HepG2 (cell line): ENCODE results near the gene TTC21B.

ENCODE experiments used
- CBFB ChIP-seq: sonication (generic); formaldehyde crosslinking; IDR thresholded peaks from 2 replicates; pipeline ENCODE4 v1.4.0; 2020; ENCODE audit warnings: missing genetic modification reagents
- CTCF ChIP-seq: sonication (generic); formaldehyde crosslinking; IDR thresholded peaks from 2 replicates; pipeline ENCODE4 v1.5.0; 2020; ENCODE audit warnings: mild to moderate bottlenecking, missing genetic modification reagents, moderate library complexity
- EZH2 ChIP-seq: conservative IDR thresholded peaks from 2 replicates; pipeline ENCODE4 v1.6.1; 2012; ENCODE audit warnings: mild to moderate bottlenecking, low read depth, low read length, moderate library complexity
- MAF1 ChIP-seq: sonication (generic); formaldehyde crosslinking; IDR thresholded peaks from 2 replicates; pipeline ENCODE4 v1.5.0; 2020; ENCODE audit warnings: missing genetic modification reagents, borderline replicate concordance
- MIER2 ChIP-seq: IDR thresholded peaks from 2 replicates; pipeline ENCODE4 v1.6.1; 2016; ENCODE audit warnings: missing biosample characterization, missing genetic modification reagents
- POLR2AphosphoS5 ChIP-seq: IDR thresholded peaks from 2 replicates; pipeline ENCODE4 v1.6.1; 2012; ENCODE audit warnings: low read depth, low read length
- UBTF ChIP-seq: sonication (generic); formaldehyde crosslinking; IDR thresholded peaks from 2 replicates; pipeline ENCODE4 v1.4.0; 2020; ENCODE audit warnings: mild to moderate bottlenecking, missing genetic modification reagents
- ZNF207 ChIP-seq: fragments of 450-650 bp; IDR thresholded peaks from 2 replicates; pipeline ENCODE4 v1.6.1; 2016; ENCODE audit warnings: antibody characterized with exemption, borderline replicate concordance
- ZNF556 ChIP-seq: sonication (generic); formaldehyde crosslinking; IDR thresholded peaks from 2 replicates; pipeline ENCODE4 v1.4.0; 2020; ENCODE audit warnings: mild to moderate bottlenecking, missing genetic modification reagents, borderline replicate concordance
- ZNF569 ChIP-seq: sonication (generic); formaldehyde crosslinking; IDR thresholded peaks from 2 replicates; pipeline ENCODE4 v1.5.0; 2020; ENCODE audit warnings: mild to moderate bottlenecking, missing genetic modification reagents, moderate library complexity, borderline replicate concordance

- no peak for TF ChIP-seq ZNF569
- no peak for TF ChIP-seq MAF1 (CRISPR knock-in tag)
- no peak for TF ChIP-seq MIER2 (CRISPR knock-in tag)
- TF ChIP-seq ZNF207, result no peak
- TF ChIP-seq EZH2, result no peak
- no peak for TF ChIP-seq UBTF (CRISPR knock-in tag)
- TF ChIP-seq CBFB (CRISPR knock-in tag), result no peak
- no peak for TF ChIP-seq POLR2AphosphoS5
- no peak for TF ChIP-seq ZNF556 (CRISPR knock-in tag)
- TF ChIP-seq CTCF, result no peak
Observed at GRCh38 chr2:165876712-165877111, 76.9 kb downstream of the TTC21B start.
